ENCODE results near the gene ITLN1. TPM values are rescaled to one million over a fixed set of nuclear protein-coding genes. Genes with fewer than 3 reads are reported as not detected.
"Not testable (repeated sequence)": the region's sequence is repeated elsewhere in the genome, so short reads cannot be mapped to it uniquely, and the experiment has no call there.

The ITLN1 gene
- not detected for total RNA-seq

DNA sequence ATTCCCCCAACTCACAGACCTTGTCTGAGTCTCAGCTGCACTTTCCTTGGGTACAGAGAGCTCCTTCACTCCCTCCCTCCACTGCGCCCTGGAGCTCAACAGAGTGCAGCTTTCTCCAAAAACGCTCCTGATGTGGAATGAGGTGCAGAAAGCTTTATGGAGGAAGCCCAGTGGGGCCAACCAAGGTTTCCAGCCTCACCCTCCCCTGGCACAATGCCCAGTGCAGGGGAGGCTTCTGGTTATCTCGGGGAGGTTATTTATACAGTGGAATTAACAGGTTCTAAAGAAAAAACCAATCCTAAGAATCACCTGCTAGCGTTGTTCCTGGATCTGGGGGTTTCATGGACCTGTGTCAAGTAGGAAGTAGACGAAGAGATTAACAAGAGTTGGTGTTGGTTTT lies at the start of gene ITLN1:
TSS of gene ITLN1 (minus strand) at position 139 of the 400 bp plus-strand sequence. CDS start 303 bp downstream, outside the sequence.
- DNase-seq (ENCODE audit: low read depth in 2 of 3, low spot score in 2 of 3): no peak

- DNase-seq (ENCODE audit: low read depth in 2 of 3, low spot score in 2 of 3): not testable (repeated sequence)
These were observed 48.3 kb upstream of the ITLN1 start for GRCh38 chr1:160933305-160933704.

GRCh38 chr1:160925652-160926244 lies 40.8 kb upstream of the ITLN1 start:
- no peak for DNase-seq (ENCODE audit: low read depth in 2 of 3, low spot score in 2 of 3)

DNA sequence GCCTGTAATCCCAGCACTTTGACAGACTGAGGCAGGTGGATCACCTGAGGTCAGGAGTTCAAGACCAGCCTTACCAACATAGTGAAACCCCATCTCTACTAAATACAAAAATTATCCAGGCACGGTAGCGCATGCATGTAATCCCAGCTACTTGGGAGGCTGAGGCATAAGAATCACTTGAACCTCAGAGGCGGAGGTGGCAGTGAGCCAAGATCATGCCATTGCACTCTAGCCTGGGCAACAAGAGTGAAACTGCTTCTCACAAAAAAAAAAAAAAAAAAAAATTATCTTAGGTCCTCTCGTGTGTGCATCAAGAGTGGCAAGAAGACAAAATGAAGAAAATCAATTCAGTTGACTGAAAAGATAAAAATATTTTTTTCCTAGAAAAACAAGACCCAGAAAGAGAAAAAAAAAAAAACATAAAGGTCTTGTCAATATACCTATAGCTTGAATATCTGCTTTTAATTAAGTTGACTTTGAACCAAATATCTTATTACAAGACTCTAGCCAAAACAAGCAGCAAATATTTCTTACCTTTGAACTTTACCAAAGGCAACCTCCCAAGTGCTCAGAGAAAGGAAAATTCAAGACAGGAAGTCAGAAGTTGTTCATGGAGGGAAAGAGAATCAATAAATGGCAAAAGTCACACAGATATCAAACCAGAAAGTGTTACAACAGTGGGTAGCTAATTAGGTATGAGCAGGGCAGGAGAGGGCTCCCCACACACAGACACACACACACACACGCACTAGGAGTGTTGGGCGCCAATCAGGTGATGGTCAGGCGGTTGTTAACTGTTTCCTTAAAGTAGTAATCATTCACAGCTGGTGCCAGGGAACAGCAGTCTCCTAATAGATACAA lies 40.0 kb upstream of the ITLN1 start:
- DNase-seq (ENCODE audit: low read depth in 2 of 3, low spot score in 2 of 3): no peak

GRCh38 chr1:160916666-160917065 lies 31.7 kb upstream of the ITLN1 start:
- DNase-seq (ENCODE audit: low read depth in 2 of 3, low spot score in 2 of 3): no peak

- DNase-seq (ENCODE audit: low read depth in 2 of 3, low spot score in 2 of 3): not testable (repeated sequence)
These were observed 28.2 kb upstream of the ITLN1 start for GRCh38 chr1:160913229-160913628.

DNA sequence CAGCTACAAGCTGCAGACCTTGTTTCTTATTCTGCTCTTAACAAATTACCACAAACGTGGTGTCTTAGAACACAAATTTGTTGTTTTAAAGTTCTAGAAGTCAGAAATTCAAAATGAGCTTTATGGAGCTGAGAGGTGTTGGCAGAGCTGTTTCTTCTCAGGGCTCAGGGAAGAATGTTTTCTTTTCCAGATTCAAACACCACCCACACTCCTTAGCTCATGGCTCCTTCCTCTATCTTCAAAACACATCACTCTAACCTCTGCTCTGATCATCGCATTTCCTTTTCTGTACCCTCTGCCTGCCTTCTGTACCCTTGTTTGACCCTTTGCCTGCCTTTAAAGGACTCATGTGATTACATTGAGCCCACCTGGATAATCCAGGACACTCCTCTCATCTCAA lies 26.9 kb upstream of the ITLN1 start:
- no peak for DNase-seq (ENCODE audit: low read depth in 2 of 3, low spot score in 2 of 3)

DNA sequence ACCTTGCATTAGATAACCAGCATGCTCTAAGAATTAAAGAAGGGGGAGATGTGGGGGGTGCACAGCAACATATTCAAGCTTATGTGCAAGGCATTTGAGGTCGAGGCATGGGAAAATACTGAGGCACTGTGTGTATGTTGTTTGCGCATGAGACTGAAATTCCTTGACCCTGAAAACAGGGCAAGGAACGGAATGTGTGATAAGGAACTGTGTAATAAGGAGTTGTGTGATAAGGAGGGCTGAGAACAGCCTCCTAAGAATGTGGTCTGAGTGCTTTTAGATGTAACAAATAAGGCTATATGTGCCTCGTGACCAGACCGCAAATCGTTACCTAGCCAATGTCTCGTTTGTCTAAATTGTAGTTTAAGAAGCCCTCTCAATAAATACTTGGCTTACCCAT lies 26.5 kb upstream of the ITLN1 start:
- no peak for DNase-seq (ENCODE audit: low read depth in 2 of 3, low spot score in 2 of 3)

- no peak for DNase-seq (ENCODE audit: low read depth in 2 of 3, low spot score in 2 of 3)
These were observed 25.3 kb upstream of the ITLN1 start for GRCh38 chr1:160910170-160910750.

DNA sequence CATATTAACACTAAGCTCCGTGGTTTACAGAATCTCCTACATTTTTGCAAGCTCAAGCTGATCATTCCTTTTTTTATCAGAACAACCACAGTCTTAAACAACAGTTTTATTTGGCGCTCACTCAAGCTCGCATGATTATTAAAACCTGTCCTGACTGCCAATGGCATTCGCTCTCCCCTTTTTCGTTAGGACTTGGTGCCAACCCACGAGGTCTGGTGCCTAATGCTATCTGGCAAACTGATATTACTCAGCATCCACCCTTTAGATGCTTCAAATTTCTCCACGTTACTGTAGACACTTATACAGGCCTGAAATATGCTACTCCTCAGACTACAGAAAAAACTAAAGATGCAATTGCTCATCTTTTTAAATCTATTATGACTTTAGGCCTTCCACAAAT lies 23.0 kb upstream of the ITLN1 start:
- DNase-seq (ENCODE audit: low read depth in 2 of 3, low spot score in 2 of 3): no peak

- DNase-seq (ENCODE audit: low read depth in 2 of 3, low spot score in 2 of 3): no peak
These were observed 20.6 kb upstream of the ITLN1 start for GRCh38 chr1:160905617-160905989.

DNA sequence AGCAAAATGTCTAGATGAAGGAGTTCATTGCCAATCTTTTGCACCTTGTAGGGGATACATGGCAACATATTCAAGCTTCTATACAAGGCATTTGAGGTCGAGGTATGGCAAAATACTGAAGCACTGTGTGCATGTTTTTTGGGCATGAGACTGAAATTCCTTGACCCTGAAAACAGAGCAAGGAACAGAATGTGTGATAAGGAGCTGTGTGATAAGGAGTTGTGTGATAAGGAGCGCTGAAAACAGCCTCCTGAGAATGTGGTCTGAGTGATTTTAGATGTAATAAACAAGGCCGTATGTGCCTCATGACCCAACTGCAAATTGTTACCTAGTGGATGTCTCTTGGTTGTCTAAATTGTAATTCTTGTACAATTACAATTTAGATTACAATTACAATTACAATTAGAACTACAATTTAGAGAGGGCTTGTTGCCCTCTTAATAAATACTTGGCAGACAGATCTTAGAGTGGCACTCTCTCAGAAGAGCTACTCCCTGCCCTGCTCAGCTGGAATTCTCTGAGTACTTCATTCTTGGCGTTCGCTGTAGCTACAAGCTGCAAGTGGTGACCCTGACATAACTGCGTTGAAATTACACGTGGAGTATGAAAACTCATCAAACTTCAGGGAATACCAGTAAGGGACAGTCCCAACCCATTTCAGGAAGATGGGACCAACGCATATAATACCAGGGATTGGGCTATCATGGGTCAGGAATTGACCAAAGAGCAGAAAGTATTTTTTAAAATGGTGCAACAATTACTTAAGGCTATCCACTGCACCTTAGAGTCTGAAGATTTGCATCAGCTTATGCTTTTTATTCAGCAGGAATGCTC lies 20.0 kb upstream of the ITLN1 start:
- no peak for DNase-seq (ENCODE audit: low read depth in 2 of 3, low spot score in 2 of 3)

DNA sequence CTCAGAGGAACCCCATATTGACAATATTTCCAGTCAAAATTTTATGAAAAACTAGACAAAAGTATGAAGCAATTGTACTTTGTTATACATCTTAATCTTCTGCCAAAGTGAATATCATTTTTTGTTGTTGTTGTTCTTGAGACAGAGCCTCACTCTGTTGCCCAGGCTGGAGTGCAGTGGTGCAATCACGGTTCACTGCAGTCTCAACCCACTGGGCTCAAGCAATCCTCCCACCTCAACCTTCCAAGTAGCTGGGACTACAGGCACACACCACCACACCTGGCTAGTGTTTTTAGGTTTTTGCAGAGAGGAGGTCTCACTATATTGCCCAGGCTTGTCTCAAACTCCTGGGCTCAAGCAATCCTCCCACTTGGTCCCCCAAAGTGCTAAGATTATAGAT lies 17.3 kb upstream of the ITLN1 start:
- DNase-seq (ENCODE audit: low read depth in 2 of 3, low spot score in 2 of 3): not testable (repeated sequence)

DNA sequence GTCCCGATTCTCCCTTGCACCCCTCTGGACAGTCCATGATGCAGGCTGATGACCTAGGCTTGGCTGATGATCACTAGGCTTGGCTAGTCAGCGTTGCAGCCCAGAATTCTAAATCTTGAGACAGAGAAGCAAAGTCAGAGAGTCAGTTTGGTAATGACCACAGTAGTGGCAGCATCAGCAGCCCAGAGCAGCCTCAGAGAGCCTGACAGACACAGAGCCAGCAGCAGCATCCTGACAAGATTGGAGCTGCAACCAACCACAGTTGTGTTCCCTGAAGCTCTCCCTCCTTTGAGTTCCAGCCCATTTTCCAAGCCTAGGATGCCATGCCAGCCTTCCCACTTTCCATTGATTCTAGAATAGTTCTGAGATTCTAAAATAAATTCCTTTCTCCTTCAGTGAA lies 16.8 kb upstream of the ITLN1 start:
- DNase-seq (ENCODE audit: low read depth in 2 of 3, low spot score in 2 of 3): no peak

GRCh38 chr1:160900683-160901082 lies 15.7 kb upstream of the ITLN1 start:
- not testable (repeated sequence) for DNase-seq (ENCODE audit: low read depth in 2 of 3, low spot score in 2 of 3)

GRCh38 chr1:160894368-160895135 lies 9.6 kb upstream of the ITLN1 start:
- not testable (repeated sequence) for DNase-seq (ENCODE audit: low read depth in 2 of 3, low spot score in 2 of 3)

- DNase-seq (ENCODE audit: low read depth in 2 of 3, low spot score in 2 of 3): no peak
These were observed 6.5 kb upstream of the ITLN1 start for GRCh38 chr1:160891474-160891873.

DNA sequence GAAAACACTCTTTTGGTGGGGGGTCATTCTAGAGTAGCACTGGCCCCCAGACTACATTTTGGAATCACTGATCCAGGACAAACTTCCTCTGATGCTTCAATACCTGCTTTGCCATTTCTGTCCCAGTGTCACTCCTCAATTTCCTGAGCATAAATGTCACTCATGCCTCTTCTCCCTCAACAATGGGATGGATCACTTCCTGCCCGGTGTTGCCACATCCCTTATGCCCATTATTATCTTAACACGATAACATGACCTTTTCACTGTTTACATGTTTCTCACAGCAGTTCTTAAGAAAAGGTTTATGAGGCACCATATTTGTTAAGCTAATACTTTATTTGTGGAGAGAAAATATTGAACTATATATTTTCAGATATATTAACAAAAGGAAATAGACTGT lies 3.9 kb upstream of the ITLN1 start:
- no peak for DNase-seq (ENCODE audit: low read depth in 2 of 3, low spot score in 2 of 3)

DNA sequence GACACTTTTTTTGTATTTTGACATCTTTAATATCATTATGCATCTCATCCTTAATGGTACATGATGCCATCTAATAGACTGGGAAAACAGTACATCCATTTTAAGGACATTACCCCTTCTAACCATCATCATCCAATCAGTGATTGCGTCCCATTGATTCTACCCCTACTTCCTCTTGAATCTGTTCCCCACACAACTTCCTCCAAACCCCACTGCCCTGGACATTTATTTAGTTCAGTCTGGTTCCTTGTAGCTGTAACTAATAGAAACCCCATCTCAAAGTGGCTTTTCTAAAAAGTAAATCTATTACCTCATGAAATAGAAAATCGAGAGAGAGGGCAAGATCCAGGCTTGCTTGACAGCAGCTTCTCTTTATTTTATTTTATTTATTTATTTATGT lies 2.1 kb upstream of the ITLN1 start:
- peak in 1 of 3 donors; percentile 27 for DNase-seq (ENCODE audit: low read depth in 2 of 3, low spot score in 2 of 3)

DNA sequence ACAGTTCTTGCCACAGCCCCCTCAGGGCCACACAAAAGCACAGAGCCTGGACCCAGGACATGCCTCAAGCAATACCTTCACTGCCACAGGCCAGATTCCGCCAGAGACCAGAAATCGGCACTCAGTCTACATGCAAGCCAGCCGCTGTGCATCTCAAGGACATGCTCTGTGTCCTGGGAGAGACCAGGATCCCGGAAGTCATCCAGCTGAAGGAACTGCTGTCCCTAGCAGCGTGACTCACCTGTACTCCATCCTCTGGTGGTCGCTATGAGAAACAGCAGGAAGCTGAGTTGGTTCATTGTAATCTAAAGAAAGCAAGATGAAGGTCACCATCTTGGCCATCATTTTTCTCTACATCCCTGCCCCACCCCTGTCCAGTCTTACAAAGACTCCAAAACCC lies 401 bp downstream of the ITLN1 start:
- no peak for DNase-seq (ENCODE audit: low read depth in 2 of 3, low spot score in 2 of 3)
